Fibroblast of pulmonary artery (primary cell): ENCODE results near the gene UBE2G2.

Experiments used
- DNase-seq: peaks from one replicate; pipeline ENCODE4 v3.0.0-alpha.2; 2010; ENCODE audit warnings: low read depth
- H3K4me3 ChIP-seq: replicated peaks from 2 replicates; pipeline ENCODE4 v1.5.1; 2011; ENCODE audit warnings: low read depth, mild to moderate bottlenecking, control low read depth, low read length, moderate library complexity
- TF ChIP-seq, protein P1 (sequence below): IDR thresholded peaks from 2 replicates; pipeline ENCODE4 v1.5.1; 2011; ENCODE audit warnings: mild to moderate bottlenecking, control low read depth, low read length, inconsistent platforms; ENCODE audit errors: missing control alignments

The UBE2G2 gene

DNA sequence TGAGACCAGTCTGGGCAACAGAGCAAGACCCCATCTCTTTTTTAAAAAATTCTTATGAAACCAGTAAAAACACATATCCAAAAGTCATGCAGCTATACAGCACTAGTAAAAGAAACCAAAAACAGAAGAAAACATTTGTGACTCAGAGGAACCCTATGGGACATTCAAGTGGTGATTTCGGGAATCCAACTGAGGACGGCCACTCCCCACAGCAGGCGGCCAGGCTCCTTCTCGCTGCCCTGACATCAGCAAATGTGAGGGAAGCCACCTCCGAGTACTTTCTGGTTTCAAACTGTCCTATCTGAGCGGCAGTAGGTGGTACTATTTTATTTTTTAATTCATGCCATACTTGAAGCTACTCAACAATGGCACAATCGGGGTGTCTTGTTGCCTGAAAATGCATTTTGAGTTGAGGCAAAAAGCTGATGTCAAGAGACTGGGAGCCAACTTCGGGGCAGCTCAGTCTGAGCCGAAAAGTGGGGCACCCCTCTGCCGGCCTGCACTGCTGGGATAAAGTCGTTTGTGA lies 12.9 kb upstream of the UBE2G2 start:
- no peak for DNase-seq
- no peak overlapping the region for H3K4me3 ChIP-seq
- TF ChIP-seq, protein P1, sequence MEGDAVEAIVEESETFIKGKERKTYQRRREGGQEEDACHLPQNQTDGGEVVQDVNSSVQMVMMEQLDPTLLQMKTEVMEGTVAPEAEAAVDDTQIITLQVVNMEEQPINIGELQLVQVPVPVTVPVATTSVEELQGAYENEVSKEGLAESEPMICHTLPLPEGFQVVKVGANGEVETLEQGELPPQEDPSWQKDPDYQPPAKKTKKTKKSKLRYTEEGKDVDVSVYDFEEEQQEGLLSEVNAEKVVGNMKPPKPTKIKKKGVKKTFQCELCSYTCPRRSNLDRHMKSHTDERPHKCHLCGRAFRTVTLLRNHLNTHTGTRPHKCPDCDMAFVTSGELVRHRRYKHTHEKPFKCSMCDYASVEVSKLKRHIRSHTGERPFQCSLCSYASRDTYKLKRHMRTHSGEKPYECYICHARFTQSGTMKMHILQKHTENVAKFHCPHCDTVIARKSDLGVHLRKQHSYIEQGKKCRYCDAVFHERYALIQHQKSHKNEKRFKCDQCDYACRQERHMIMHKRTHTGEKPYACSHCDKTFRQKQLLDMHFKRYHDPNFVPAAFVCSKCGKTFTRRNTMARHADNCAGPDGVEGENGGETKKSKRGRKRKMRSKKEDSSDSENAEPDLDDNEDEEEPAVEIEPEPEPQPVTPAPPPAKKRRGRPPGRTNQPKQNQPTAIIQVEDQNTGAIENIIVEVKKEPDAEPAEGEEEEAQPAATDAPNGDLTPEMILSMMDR, result no peak

DNA sequence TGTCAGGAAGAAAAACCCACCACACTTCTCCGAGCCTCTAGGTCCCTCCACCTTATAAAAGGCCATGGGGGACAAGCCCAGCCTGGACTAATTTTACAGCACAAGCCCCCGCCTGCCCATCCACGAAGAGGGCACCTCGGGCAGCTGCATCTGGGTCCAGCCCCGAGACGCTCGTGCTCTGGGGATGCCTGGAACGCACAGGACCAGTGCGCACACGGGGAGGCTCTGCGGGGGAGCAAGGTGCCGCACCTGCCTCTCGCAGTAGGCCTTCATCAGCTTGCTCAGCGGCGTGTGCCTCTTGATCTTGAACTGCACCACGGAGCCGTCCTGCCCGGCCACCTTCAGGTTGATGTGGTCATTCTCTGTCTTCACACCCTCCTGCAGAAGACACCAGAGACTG lies 12.1 kb upstream of the UBE2G2 start:
- TF ChIP-seq, protein P1, result no peak
- no peak overlapping the region for H3K4me3 ChIP-seq
- DNase-seq, result no peak

DNA sequence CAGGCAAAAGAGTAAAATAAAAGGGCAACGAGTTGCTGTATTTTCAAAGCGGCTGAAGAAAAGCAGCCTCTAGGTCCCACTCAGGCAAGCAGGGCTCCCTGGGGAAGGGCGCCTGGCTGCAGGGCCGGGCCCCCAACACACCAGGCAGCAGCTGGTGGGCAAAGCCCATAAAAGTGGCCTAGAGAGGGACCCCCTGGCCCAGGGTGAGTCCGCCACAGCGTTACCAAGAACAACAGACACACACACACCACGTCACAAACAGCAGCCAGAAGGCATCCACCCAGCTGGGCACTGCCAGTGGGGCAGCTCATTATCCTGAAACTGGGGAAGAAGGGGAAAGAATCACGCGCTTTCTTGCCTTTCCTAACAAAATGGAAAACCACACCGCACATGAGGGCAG lies 11.5 kb upstream of the UBE2G2 start:
- TF ChIP-seq, protein P1, result no peak
- no peak overlapping the region for H3K4me3 ChIP-seq
- DNase-seq, result no peak

DNA sequence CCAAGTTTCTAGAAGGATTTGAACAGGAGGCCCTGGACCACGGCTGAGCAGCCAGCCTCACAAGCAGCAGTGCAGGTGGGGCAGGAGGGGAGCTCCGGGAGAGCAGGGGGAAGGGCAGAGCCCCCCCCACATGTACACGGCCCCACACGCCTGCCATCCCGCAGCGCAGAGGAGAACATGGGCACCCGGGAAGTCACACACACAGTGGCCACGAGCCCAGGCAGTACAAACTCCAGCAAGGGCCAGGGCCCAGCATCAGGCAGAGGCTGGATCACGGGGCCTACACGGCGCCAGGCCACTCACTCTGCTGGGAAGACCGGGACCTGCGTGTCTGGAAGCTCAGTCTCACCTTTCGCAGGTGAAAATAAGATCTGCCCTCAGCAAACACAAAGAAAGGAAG lies 11.0 kb upstream of the UBE2G2 start:
- TF ChIP-seq, protein P1, result no peak
- H3K4me3 ChIP-seq, result no peak overlapping the region

DNA sequence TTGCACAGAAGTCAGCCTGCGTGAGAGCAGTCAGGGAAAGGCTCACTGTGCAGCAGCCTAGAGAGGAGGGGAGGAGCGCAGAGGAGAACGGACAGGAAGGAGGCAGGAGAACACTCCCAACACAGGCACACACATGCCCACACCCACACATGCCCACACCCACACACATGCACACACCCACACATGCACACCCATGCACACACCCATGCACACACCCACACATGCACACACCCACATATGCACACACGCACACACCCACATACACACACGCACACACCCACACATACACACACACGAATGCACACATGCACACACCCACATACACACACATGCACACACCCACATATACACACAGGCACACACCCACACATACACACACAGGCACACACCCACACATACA lies 9.2 kb upstream of the UBE2G2 start:
- no peak for DNase-seq
- TF ChIP-seq, protein P1, result no peak
- H3K4me3 ChIP-seq, result no peak overlapping the region

More for the DNA sequence above, 11.0 kb upstream of the UBE2G2 start:
- DNase-seq, result no peak

DNA sequence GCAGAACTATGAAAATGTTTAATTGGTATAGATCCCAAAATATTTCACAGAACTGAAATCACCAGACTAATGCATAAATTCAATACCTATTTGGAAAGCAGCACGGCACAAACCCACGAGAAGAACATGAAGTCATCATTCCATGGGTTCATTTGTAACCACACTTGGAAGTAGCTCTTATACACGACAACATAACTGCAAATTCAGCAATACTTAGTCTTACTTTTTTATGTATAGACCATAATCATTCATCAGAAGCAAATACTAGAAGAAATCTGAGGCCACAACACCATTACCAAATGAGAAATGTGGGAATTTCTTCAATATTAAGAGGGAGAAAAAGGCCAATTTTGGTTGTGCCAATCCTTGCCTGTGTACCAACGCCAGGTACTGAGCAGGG lies 4.2 kb upstream of the UBE2G2 start:
- no peak for DNase-seq
- no peak overlapping the region for H3K4me3 ChIP-seq
- TF ChIP-seq, protein P1, result no peak

DNA sequence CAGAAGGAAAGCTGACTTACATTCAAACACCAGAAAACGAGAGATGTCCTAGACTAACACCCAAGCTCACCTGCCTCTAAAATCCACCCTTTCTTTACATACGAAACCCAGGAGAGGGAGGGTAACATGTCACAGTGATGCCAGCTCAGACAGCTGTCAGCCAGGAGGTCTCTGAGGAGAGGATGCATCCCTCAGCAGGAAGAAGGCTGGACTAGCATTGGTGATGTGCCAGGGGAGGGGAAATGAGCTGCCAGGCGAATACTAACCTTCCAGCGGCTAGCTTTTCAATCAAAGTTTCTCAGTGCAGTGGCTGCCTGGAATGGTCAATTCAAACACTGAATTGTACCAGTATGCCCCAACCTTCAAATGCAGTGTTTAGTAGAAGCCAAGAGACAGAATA lies 3.6 kb upstream of the UBE2G2 start:
- DNase-seq, result no peak
- H3K4me3 ChIP-seq, result no peak overlapping the region
- TF ChIP-seq, protein P1, result no peak
